Measurements from ENCODE around the gene TSPAN3.

- TF ChIP-seq CTCF (IDR thresholded peaks at IDR 0.05) (no peak), EP300 (IDR thresholded peaks at IDR 0.05) (no peak), POLR2AphosphoS5 (IDR thresholded peaks at IDR 0.05) (no peak), POLR2A (IDR thresholded peaks at IDR 0.05; ENCODE audit: low read depth) (no peak)
These were observed 12.4 kb downstream of the TSPAN3 start for GRCh38 chr15:77058468-77058867.

Data from esophagus muscularis mucosa (tissue), 4 donors.